ENCODE measurements around the gene MSS51. TPM values are rescaled to one million over a fixed set of nuclear protein-coding genes. Genes with fewer than 3 reads are reported as not detected.

Gene MSS51
- total RNA-seq, 1 experiment from 2014 or later, result 1.7 TPM

- ChIA-PET POLR2A (interaction anchor here (1.6 kb wide), 1 partner anchor 150 kb away, joined by 5 read pairs; no protein-coding TSS in a partner anchor), RAD21 (ENCODE audit: low non-redundant PET in 1 of 2, low total read pairs in 2 of 2, uncharacterized antibody in 2 of 2, unreplicated experiment in 2 of 2) (no interaction called here), CTCF (no interaction called here)
- peak overlapping the region; percentile 78 for H2AFZ ChIP-seq (ENCODE audit: low read depth, low read length, poor library complexity, severe bottlenecking)
- H3K79me2 ChIP-seq (ENCODE audit: insufficient read depth, low read length), result peaks cover 43% of the 10 kb centered on the region
- no peak for DNase-seq (ENCODE audit: low read depth, low spot score)
- BruUV-seq (replicated peaks), result TSS peak; percentile 84
- intact Hi-C loops (cut with micrococcal nuclease), result loop anchor here (5.0 kb wide), 1 partner anchor 83 kb away; the partner anchor contains the start of gene PPP3CB
- peak overlapping the region; percentile 94 for H3K9ac ChIP-seq (ENCODE audit: low read length)
- peak overlapping the region; percentile 91 to 96 for H3K4me3 ChIP-seq (replicated peaks in 1 of 2; ENCODE audit: low read depth in 1 of 2, low read length in 2 of 2)
- no peaks in the 10 kb centered on the region for H3K9me2 ChIP-seq (ENCODE audit: insufficient read depth)
- peak; percentile 11; the same call in 1 of the 2 replicates for TF ChIP-seq SIN3A (IDR thresholded peaks at IDR 0.05; ENCODE audit: low read depth)
- no peak for TF ChIP-seq RAD21 (IDR thresholded peaks at IDR 0.05; ENCODE audit: low read depth)
- TF ChIP-seq CEBPB (IDR thresholded peaks at IDR 0.05; ENCODE audit: low read depth), result no peak
- TF ChIP-seq POLR2AphosphoS5 (IDR thresholded peaks at IDR 0.05; ENCODE audit: low read depth, low read length), result peak; percentile 54; the same call in 1 of the 2 replicates
- TF ChIP-seq MAX (IDR thresholded peaks at IDR 0.05), result peak; percentile 22; the same call in 1 of the 2 replicates
- peak overlapping the region; percentile 90 for H3K27ac ChIP-seq (ENCODE audit: low read depth, low read length)
- no peaks in the 10 kb centered on the region for H3K9me3 ChIP-seq (ENCODE audit: control insufficient read depth in 1 of 2, insufficient read depth in 1 of 2, low read depth in 1 of 2, low read length in 2 of 2)
- peaks cover 10 to 22% of the 10 kb centered on the region in 2 experiments for H3K4me1 ChIP-seq (ENCODE audit: control insufficient read depth in 1 of 2, insufficient read depth in 2 of 2, low read length in 2 of 2)
- peak; percentile 43; the same call in 1 of the 2 replicates for ATAC-seq
- H3K27me3 ChIP-seq (ENCODE audit: insufficient read depth, low read length), result no peaks in the 10 kb centered on the region
- H4K20me1 ChIP-seq (ENCODE audit: insufficient read depth), result peaks cover 3% of the 10 kb centered on the region; the same call in 1 of the 2 replicates
- H3K36me3 ChIP-seq (ENCODE audit: control insufficient read depth in 1 of 2, insufficient read depth in 2 of 2, low read length in 2 of 2), result no peaks in the 10 kb centered on the region
- H3K4me2 ChIP-seq (ENCODE audit: low read length), result peak overlapping the region; percentile 94
Measured at GRCh38 chr10:73414230-73414945, 19.0 kb downstream of the MSS51 start.

GRCh38 chr10:73413528-73414229 lies 19.7 kb downstream of the MSS51 start, which contains the start of gene ANXA7:
ANXA7 (minus strand) TSS chr10:73414058; CDS start chr10:73400856, 13,202 bp downstream.
- CTCF ChIA-PET, result interaction anchor here (1.4 kb wide), 1 partner anchor 16 kb away, joined by 6 read pairs; no protein-coding TSS in a partner anchor
- H3K9me2 ChIP-seq (ENCODE audit: insufficient read depth), result no peaks in the 10 kb centered on the region
- H2AFZ ChIP-seq (ENCODE audit: low read depth, low read length, poor library complexity, severe bottlenecking), result peak within 1 kb of the TSS; percentile 78
- TF ChIP-seq SP1 (IDR thresholded peaks at IDR 0.05; ENCODE audit: low read depth) (peak; percentile 18; the same call in 1 of the 2 replicates), ZNF274 (IDR thresholded peaks at IDR 0.05; ENCODE audit: low read depth, low read length) (no peak), YY1 (IDR thresholded peaks at IDR 0.05; ENCODE audit: extremely low read depth, insufficient replicate concordance, low read depth, low read length) (peak; percentile 65), MAX (IDR thresholded peaks at IDR 0.05) (peak; percentile 76), JUND (IDR thresholded peaks at IDR 0.05) (no peak), EZH2phosphoT487 (IDR thresholded peaks at IDR 0.05; ENCODE audit: borderline replicate concordance) (no peak), RAD21 (IDR thresholded peaks at IDR 0.05; ENCODE audit: low read depth) (no peak), ZBTB33 (IDR thresholded peaks at IDR 0.05; ENCODE audit: extremely low read depth, insufficient replicate concordance, low read length) (no peak), POLR2A (IDR thresholded peaks at IDR 0.05; ENCODE audit: borderline replicate concordance, extremely low read depth, insufficient read depth, insufficient read length) (peak; percentile 63), TCF7L2 (IDR thresholded peaks at IDR 0.05; ENCODE audit: borderline replicate concordance, extremely low read depth, insufficient read depth, insufficient read length) (no peak)

More at GRCh38 chr10:73413528-73414229, 19.7 kb downstream of the MSS51 start, which contains the start of gene ANXA7:
- peaks cover 6 to 21% of the 10 kb centered on the region in 2 experiments for H3K4me1 ChIP-seq (ENCODE audit: control insufficient read depth in 1 of 2, insufficient read depth in 2 of 2, low read length in 2 of 2)
- no peaks in the 10 kb centered on the region for H3K9me3 ChIP-seq (ENCODE audit: control insufficient read depth in 1 of 2, insufficient read depth in 1 of 2, low read depth in 1 of 2, low read length in 2 of 2)
- peak within 1 kb of the TSS; percentile 90 for H3K27ac ChIP-seq (ENCODE audit: low read depth, low read length)
- H3K9ac ChIP-seq (ENCODE audit: low read length), result peak within 1 kb of the TSS; percentile 94
- H3K27me3 ChIP-seq (ENCODE audit: insufficient read depth, low read length), result no peaks in the 10 kb centered on the region
- DNase-seq (ENCODE audit: low read depth, low spot score), result peak; percentile 68
- POLR2A ChIA-PET, result interaction anchor here (0.8 to 1.6 kb wide), 2 partner anchors 150 to 166 kb away, joined by 5 read pairs; partner anchors contain the start of gene DNAJC9
- peaks cover 50% of the 10 kb centered on the region for H3K79me2 ChIP-seq (ENCODE audit: insufficient read depth, low read length)
- peak within 1 kb of the TSS; percentile 91 to 96 for H3K4me3 ChIP-seq (replicated peaks in 1 of 2; ENCODE audit: low read depth in 1 of 2, low read length in 2 of 2)
- intact Hi-C loops (cut with micrococcal nuclease), result loop anchor here (2.0 to 5.0 kb wide), 2 partner anchors 84 to 167 kb away; partner anchors contain the start of genes DNAJC9 and PPP3CB
- peak within 1 kb of the TSS; percentile 94 for H3K4me2 ChIP-seq (ENCODE audit: low read length)
- TSS peak; percentile 61 for BruUV-seq (replicated peaks)
- no peaks in the 10 kb centered on the region for H3K36me3 ChIP-seq (ENCODE audit: control insufficient read depth in 1 of 2, insufficient read depth in 2 of 2, low read length in 2 of 2)
- H4K20me1 ChIP-seq (ENCODE audit: insufficient read depth), result peaks cover 6% of the 10 kb centered on the region; the same call in 1 of the 2 replicates
- peak; percentile 97 for ATAC-seq
- RAD21 ChIA-PET (ENCODE audit: low non-redundant PET in 1 of 2, low total read pairs in 2 of 2, uncharacterized antibody in 2 of 2, unreplicated experiment in 2 of 2), result no interaction called here
